Measurements from ENCODE around the gene TRIO.

The TRIO gene

DNA sequence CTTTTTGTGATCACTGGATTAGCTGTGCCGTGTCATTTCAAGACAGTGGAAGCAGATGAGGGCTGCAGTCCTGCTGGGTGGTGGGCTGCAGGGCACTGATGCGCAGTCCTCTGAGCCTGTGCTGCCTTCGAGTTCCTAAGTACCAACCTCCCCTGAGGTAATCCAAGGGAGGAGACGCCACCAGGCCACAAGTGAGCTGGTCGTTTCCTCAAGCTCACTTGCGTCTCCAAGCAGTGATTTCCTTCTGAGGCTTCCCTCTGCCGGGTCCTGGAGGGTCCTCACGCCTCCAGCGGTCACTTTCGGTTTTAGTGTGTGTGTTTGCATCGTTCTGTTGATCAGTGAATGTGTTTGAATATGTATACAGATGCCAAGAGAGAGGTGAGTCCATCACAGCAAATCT is 115.7 kb downstream of the TRIO start:
- Mint-ChIP-seq H3K4me3 (no peak overlapping the region), H3K27me3 (ENCODE audit: low read depth) (peaks cover 14% of the 10 kb centered on the region), H3K27ac (no peak overlapping the region), H3K4me1 (ENCODE audit: low read depth) (no peaks in the 10 kb centered on the region), H3K9me3 (peaks cover 12% of the 10 kb centered on the region), H3K36me3 (ENCODE audit: low read depth) (no peaks in the 10 kb centered on the region)

DNA sequence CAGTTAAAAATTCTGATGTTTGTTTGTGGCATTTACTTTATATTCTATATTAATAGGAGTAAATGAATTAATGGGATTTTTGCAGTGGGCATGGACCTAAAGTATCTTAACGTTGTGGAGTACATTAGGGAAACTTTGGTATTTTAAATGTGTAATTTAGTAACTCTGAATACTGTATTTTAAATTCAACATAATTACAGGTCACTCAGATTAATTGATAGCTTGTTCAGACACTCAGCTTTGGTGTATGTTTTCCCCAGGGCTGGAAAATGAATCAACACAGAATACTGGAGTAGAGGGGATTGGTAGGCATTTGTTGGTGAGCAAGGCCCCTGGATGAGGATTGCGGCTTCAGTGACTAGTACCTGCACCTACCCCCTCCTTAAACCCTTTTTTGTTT is 117.5 kb downstream of the TRIO start:
- Mint-ChIP-seq H3K4me1 (ENCODE audit: low read depth) (peaks cover 7% of the 10 kb centered on the region), H3K4me3 (no peak overlapping the region), H3K36me3 (ENCODE audit: low read depth) (no peaks in the 10 kb centered on the region), H3K9me3 (peaks cover 8% of the 10 kb centered on the region), H3K27me3 (ENCODE audit: low read depth) (peaks cover 24% of the 10 kb centered on the region), H3K27ac (no peak overlapping the region)

DNA sequence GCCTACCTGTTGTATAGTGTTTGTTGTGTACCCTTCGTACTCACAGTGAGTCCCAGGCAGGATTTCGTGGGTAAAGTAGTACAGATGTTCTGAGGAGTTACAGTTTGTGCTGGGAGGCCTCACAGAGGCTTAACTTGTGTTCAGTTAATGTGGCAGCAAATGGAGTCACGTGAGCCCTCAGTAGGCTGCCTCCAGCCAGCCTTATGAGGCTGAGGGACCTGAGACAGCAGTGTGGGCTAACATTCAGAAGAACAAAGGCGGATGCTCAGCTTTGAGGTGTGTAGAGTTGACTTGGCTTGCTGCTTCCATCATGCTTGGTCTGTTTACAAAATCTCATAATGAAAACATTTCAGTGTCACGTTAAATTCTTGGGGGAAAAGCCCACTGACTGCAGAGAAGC is 118.1 kb downstream of the TRIO start:
- Mint-ChIP-seq H3K27me3 (ENCODE audit: low read depth) (peaks cover 25% of the 10 kb centered on the region), H3K4me3 (no peak overlapping the region), H3K36me3 (ENCODE audit: low read depth) (no peaks in the 10 kb centered on the region), H3K27ac (no peak overlapping the region), H3K9me3 (peaks cover 3% of the 10 kb centered on the region), H3K4me1 (ENCODE audit: low read depth) (peaks cover 7% of the 10 kb centered on the region)

DNA sequence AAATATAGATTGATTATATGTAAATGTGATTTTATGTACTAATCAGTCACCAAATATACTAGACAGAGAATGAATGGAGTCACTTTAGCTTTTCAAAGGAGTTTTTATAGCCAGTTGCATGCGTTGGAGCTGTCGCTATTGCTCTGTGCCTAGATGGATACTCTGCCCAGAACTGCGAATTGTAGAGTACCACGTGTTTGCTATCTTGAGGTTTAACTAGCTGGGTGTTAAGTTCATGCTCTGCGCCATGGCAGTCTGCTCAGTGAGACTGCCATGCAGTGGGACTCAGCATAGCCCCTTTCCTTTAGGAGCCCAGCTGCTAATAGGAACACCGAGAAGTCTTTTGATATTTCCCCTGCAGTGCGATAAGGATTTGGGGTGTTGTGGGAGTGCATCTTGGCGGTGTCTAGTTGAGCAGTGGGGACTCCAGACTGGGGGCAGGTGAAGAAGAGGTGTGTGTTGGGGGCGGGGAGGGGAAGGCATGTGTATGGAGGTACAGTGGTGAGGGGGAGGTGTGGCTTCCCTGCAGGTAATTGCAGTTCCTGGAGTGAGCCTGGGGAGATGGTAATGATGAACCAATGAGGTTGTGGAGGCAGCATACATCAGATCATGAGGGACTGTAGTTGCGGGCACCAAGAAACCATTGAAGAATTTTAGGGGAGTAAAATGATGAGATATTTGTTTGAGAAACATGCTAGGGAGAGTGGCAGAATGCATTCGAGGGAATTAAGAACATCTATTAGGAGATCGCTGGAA is 118.9 kb downstream of the TRIO start:
- Mint-ChIP-seq H3K9me3 (no peaks in the 10 kb centered on the region), H3K27me3 (ENCODE audit: low read depth) (peaks cover 25% of the 10 kb centered on the region), H3K27ac (no peak overlapping the region), H3K4me3 (no peak overlapping the region), H3K4me1 (ENCODE audit: low read depth) (peaks cover 7% of the 10 kb centered on the region), H3K36me3 (ENCODE audit: low read depth) (no peaks in the 10 kb centered on the region)

DNA sequence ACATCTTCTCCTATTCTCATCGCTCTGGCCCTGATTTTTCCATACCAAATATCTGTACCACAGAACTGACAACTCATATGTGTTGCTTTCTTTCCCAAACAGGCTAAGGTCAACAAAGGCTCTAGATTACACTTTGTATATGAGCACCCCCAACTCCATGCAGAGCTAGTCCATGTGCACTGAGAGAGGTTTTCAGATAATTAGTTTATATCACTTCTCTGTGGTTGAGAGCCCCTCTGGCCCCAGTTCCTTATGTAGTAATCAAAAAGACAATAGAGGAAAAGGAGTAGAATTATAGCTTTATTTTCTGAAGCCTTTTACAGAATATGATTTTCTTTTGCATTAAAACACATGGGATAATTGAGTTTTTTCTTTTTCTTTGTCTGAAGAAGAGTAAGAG is 120.0 kb downstream of the TRIO start:
- H3K4me1 Mint-ChIP-seq (ENCODE audit: low read depth), result peaks cover 7% of the 10 kb centered on the region
- peaks cover 25% of the 10 kb centered on the region for H3K27me3 Mint-ChIP-seq (ENCODE audit: low read depth)
- H3K27ac Mint-ChIP-seq, result no peak overlapping the region
- no peak overlapping the region for H3K4me3 Mint-ChIP-seq
- no peaks in the 10 kb centered on the region for H3K9me3 Mint-ChIP-seq
- no peaks in the 10 kb centered on the region for H3K36me3 Mint-ChIP-seq (ENCODE audit: low read depth)

DNA sequence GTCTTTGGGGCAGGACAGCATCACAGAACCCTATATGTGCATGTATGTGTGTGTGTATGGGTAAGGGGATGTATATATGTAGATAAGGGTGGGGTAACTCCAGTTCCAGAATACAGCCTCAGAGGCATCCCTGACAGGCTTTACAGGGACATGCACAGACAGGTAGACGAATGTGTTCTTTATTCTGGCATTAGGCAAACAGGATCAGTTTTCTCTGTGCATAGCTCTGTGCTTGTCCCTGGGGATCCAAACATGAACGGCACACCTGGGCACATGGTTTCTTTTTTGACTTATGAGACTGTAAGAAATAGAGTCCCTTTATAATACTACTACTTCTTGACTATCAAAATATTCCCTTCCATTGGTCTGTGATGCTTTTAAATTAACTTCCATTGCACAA is 120.6 kb downstream of the TRIO start:
- Mint-ChIP-seq H3K27me3 (ENCODE audit: low read depth) (peaks cover 25% of the 10 kb centered on the region), H3K36me3 (ENCODE audit: low read depth) (no peaks in the 10 kb centered on the region), H3K4me3 (no peak overlapping the region), H3K27ac (no peak overlapping the region), H3K4me1 (ENCODE audit: low read depth) (peaks cover 7% of the 10 kb centered on the region), H3K9me3 (no peaks in the 10 kb centered on the region)

DNA sequence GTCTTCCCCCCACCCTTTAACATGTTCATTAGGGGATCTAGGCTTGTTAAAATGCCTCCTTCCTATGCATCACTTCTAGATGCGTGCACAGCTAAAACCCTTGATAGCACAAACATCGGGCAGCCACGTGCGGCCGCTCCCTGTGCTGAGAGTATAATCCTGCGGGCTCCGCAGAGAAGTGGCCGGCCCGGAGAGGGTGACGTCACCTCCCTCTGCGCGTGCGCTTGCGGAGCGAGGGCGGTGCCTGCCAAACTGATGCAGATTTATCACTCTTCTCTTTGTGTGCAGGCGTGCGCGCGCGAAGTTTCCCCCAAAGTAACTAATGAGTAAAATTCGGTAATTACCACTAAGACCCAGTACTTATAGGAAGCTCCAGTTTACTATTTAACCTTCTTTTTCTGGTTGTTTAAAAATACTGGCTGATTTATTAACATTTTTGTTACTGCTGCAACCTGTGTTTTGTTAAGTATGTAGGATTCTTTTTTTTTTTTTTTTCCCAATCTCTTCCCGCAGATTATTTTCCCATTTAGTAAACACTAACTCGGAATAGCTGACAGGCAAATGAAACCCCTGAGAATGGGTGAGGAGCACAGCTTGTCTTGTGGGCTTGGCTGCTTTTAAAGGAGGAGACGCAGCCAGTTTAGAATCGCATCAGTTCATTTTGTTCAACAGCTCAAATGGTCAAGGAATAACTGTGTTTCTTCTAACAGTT is 121.6 kb downstream of the TRIO start:
- H3K4me1 Mint-ChIP-seq (ENCODE audit: low read depth), result peaks cover 7% of the 10 kb centered on the region
- H3K27ac Mint-ChIP-seq, result no peak overlapping the region
- no peaks in the 10 kb centered on the region for H3K36me3 Mint-ChIP-seq (ENCODE audit: low read depth)

DNA sequence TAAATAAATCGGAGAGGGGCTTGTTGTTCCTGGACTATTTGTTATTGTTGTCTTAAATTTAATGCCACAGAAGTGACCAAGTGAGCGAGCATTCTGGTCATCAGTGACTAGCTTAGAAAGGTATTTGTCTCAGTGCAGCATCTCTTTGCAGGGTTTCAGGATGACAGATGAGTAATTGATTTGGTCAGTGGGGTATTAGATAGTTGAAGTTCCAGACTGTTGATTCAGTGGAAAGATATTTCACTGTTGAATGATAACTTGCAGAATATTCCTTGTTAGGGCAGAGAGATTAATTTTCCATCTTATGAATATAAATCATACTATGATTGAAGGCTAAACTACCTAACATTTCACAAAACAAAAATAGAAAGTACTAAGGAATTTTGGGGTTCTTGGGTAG is 122.4 kb downstream of the TRIO start:
- H3K36me3 Mint-ChIP-seq (ENCODE audit: low read depth), result no peaks in the 10 kb centered on the region
- no peaks in the 10 kb centered on the region for H3K9me3 Mint-ChIP-seq
- peaks cover 7% of the 10 kb centered on the region for H3K4me1 Mint-ChIP-seq (ENCODE audit: low read depth)
- H3K27ac Mint-ChIP-seq, result no peak overlapping the region
- H3K27me3 Mint-ChIP-seq (ENCODE audit: low read depth), result peaks cover 25% of the 10 kb centered on the region
- no peak overlapping the region for H3K4me3 Mint-ChIP-seq

More for the DNA sequence above, 121.6 kb downstream of the TRIO start:
- peak overlapping the region; percentile 49 for H3K4me3 Mint-ChIP-seq
- H3K9me3 Mint-ChIP-seq, result no peaks in the 10 kb centered on the region
- H3K27me3 Mint-ChIP-seq (ENCODE audit: low read depth), result peaks cover 25% of the 10 kb centered on the region

DNA sequence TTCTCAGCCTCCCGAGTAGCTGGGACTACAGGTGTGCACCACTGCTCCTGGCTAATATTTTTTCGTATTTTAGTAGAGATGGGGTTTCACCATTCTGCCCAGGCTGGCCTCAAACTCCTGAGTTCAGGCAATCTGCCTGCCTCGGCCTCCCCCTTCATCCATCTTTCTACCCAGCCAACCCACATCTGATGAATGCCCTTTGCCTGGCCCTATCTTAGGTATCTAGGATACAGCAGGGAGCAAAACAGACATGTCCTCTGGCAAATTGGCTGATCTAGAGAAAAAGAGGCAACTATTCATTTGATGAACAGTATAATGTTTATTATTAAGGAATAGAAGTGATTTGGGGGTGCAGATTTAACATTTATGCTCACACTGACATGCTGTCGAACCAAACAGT is 123.0 kb downstream of the TRIO start:
- Mint-ChIP-seq H3K27ac (no peak overlapping the region), H3K36me3 (ENCODE audit: low read depth) (no peaks in the 10 kb centered on the region), H3K4me1 (ENCODE audit: low read depth) (peaks cover 7% of the 10 kb centered on the region), H3K9me3 (no peaks in the 10 kb centered on the region), H3K4me3 (no peak overlapping the region), H3K27me3 (ENCODE audit: low read depth) (peaks cover 25% of the 10 kb centered on the region)

DNA sequence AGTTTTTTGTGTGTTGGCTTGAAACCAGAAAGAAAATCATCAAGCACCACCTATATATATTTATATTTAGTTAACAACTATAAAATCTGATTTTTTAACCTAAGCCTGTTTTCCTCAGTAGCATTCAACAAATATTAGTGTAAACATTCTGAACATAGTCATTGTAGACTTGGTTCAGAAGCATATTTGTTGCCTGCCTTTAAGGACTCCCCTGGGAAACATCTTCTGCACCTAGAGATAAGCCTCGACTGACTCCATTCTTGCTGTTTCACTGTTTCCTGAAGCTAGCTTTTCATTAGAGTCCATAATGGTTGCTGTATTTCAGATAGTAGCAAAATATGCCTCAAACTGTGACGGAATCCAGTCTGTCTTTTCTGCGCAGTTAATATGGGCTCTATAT is 123.5 kb downstream of the TRIO start:
- no peak overlapping the region for H3K4me3 Mint-ChIP-seq
- no peaks in the 10 kb centered on the region for H3K36me3 Mint-ChIP-seq (ENCODE audit: low read depth)
- no peaks in the 10 kb centered on the region for H3K9me3 Mint-ChIP-seq
- H3K4me1 Mint-ChIP-seq (ENCODE audit: low read depth), result peaks cover 7% of the 10 kb centered on the region
- peaks cover 21% of the 10 kb centered on the region for H3K27me3 Mint-ChIP-seq (ENCODE audit: low read depth)
- H3K27ac Mint-ChIP-seq, result no peak overlapping the region

DNA sequence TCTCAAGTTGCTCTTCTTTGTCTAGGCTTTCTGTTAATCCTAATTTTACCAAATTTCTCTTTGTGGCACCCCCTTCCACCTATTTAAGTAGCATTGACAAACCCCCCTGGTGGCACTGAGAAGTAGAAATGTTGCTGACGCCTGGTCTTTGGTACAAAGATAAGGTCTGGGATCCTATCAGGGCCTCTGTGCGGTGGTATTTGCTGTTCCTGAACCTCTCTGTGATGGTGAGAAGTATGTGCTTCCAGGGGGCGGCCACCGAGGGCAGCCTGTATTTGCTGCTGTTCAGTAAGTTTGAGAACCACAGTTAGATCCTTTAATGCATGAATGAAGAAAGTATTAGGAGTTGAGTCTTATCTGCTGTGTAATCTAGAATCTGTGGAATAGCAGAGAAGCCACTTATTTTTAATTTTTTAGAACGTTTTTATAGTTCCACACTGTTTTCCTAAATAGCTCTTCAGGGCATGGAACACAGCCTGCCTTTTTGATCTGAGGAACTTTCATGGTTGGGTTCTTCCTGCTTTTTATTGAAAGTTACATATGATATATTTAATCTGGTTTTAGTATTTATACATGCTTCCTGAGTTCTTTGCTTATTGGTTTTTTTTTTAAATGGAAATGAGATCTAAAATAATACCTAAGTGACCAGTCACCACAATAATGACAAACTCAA is 124.2 kb downstream of the TRIO start:
- Mint-ChIP-seq H3K9me3 (no peaks in the 10 kb centered on the region), H3K27me3 (ENCODE audit: low read depth) (peaks cover 21% of the 10 kb centered on the region), H3K36me3 (ENCODE audit: low read depth) (no peaks in the 10 kb centered on the region), H3K4me3 (no peak overlapping the region), H3K27ac (no peak overlapping the region), H3K4me1 (ENCODE audit: low read depth) (peaks cover 7% of the 10 kb centered on the region)

DNA sequence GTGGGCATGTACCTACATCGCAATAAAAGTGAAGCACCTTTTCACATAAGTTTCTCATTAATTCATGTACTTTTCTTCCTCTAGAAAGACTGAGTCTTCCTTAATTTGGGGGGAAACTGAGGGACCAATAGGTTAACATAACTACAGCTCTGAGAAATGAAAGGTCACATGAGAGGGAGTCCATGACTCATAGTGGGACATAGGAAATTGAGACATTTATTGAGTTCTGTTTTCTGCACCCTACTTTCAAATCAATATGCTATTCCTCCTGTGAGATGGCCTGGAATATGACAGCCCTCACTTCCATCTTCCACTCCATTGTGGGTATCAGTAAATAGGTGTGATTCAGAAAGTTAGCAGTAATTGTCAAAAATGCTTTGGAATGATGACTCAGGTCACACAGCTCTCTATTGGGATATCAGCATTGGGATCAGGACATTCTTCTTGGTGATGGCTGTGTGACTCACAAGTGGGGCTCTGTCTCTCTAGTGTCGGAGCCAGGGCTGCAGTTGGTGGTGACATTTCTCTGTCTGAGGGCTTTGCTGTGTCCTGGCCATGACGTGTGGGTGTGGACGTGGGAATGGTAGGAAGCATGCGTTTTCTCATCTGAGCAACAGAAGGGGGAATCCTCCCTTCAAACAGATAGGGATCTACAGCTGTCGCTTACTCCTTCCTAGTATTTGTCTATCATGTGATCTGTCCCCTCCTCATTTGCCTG is 125.0 kb downstream of the TRIO start:
- H3K9me3 Mint-ChIP-seq, result no peaks in the 10 kb centered on the region
- H3K4me3 Mint-ChIP-seq, result no peak overlapping the region
- no peaks in the 10 kb centered on the region for H3K36me3 Mint-ChIP-seq (ENCODE audit: low read depth)
- peaks cover 7% of the 10 kb centered on the region for H3K4me1 Mint-ChIP-seq (ENCODE audit: low read depth)
- H3K27ac Mint-ChIP-seq, result no peak overlapping the region
- peaks cover 18% of the 10 kb centered on the region for H3K27me3 Mint-ChIP-seq (ENCODE audit: low read depth)

DNA sequence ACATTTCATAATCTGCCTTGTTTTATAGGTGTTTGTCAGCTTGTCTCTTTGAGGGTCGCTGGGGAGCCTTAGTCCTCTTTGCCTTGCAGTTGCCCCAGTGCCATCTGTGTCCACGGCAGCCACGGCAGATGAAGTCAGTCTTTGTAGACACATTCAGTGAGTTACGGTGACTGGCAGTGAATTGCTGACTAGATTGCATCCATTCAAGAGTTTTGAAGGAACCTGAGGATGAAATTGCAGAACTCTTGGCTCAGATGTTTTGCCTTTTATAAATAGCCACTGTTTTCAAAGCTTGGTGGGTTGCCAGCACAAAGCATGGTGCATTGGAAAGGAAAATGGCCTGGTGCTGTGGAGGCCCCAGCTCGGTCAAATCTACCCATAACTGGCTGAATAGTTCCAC is 125.6 kb downstream of the TRIO start:
- H3K36me3 Mint-ChIP-seq (ENCODE audit: low read depth), result no peaks in the 10 kb centered on the region
- no peak overlapping the region for H3K27ac Mint-ChIP-seq
- H3K9me3 Mint-ChIP-seq, result no peaks in the 10 kb centered on the region
- H3K27me3 Mint-ChIP-seq (ENCODE audit: low read depth), result peaks cover 18% of the 10 kb centered on the region
- peaks cover 7% of the 10 kb centered on the region for H3K4me1 Mint-ChIP-seq (ENCODE audit: low read depth)
- H3K4me3 Mint-ChIP-seq, result no peak overlapping the region

DNA sequence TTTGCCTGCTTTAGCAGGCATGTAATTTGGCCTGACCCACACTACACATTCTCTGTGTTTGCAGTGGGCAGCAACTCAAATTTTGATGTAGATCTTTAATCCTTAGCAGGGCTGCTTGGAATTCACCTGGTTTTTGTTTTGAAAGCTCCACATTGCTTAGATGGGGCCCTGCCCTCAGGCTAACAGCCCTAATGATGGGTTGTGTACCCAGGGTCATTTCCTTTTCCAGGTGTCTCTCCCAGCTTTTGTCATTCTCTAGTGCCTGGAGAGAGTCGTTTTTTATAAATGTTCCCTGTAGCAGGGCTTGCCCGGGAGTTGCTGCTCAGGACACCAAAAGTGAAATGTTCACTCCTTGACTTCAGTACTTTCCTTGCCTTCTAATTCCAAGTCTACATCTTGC is 126.3 kb downstream of the TRIO start:
- Mint-ChIP-seq H3K36me3 (ENCODE audit: low read depth) (no peaks in the 10 kb centered on the region), H3K4me3 (no peak overlapping the region), H3K4me1 (ENCODE audit: low read depth) (peaks cover 7% of the 10 kb centered on the region), H3K9me3 (no peaks in the 10 kb centered on the region), H3K27me3 (ENCODE audit: low read depth) (peaks cover 18% of the 10 kb centered on the region), H3K27ac (no peak overlapping the region)
